Fibroblast of peridontal ligament (primary cell): Measurements from ENCODE around the gene IFT22.
"Not testable (repeated sequence)": the region's sequence is repeated elsewhere in the genome, so short reads cannot be mapped to it uniquely, and the experiment has no call there.

Experiments used
- DNase-seq: peaks from one replicate; pipeline ENCODE4 v3.0.0-alpha.2; 2010; ENCODE audit errors: extremely low read depth

The IFT22 gene

GRCh38 chr7:101278461-101279292 lies 42.9 kb downstream of the IFT22 start:
- no peak for DNase-seq

GRCh38 chr7:101277155-101277554 lies 44.5 kb downstream of the IFT22 start:
- DNase-seq, result no peak

- peak; percentile 40 for DNase-seq
These were observed 48.4 kb downstream of the IFT22 start for GRCh38 chr7:101273206-101273605.

- DNase-seq, result no peak
These were observed 50.6 kb downstream of the IFT22 start for GRCh38 chr7:101271021-101271420.

GRCh38 chr7:101269664-101270063 lies 51.9 kb downstream of the IFT22 start:
- no peak for DNase-seq

- DNase-seq, result no peak
These were observed 55.7 kb downstream of the IFT22 start for GRCh38 chr7:101265622-101266516.

GRCh38 chr7:101264102-101264706 lies 57.4 kb downstream of the IFT22 start:
- DNase-seq, result not testable (repeated sequence)
